Liver (tissue), 9 donors: ENCODE data around the gene ZNF792. TPM values are rescaled to one million over a fixed set of nuclear protein-coding genes. Genes with fewer than 3 reads are reported as not detected.

Experiments used
- DNase-seq: peaks from one replicate; pipeline ENCODE4 v3.0.0-alpha.2; 2017; ENCODE audit warnings: low spot score
- H3K27ac ChIP-seq, 2 donors: one replicate each; pipeline ENCODE4 v1.7.0; 2013; ENCODE audit warnings: inconsistent platforms in 2 of 2, low read length in 2 of 2, control low read depth in 1 of 2, low read depth in 1 of 2, mild to moderate bottlenecking in 1 of 2
- H3K27me3 ChIP-seq, 4 donors: one replicate each; pipeline versions ENCODE4 v1.6.1 to v1.7.0; 2013; ENCODE audit warnings: low read length in 3 of 4, inconsistent platforms in 1 of 4, mild to moderate bottlenecking in 1 of 4, moderate library complexity in 1 of 4; ENCODE audit not compliant: control insufficient read depth in 4 of 4, insufficient read depth in 4 of 4
- H3K36me3 ChIP-seq, 4 donors: one replicate each; pipeline versions ENCODE4 v1.6.1 to v1.7.0; 2013; ENCODE audit warnings: low read length in 3 of 4, mild to moderate bottlenecking in 3 of 4, low read depth in 1 of 4, moderate library complexity in 1 of 4; ENCODE audit not compliant: control insufficient read depth in 4 of 4, insufficient read depth in 3 of 4
- H3K4me1 ChIP-seq, 4 donors: one replicate each; pipeline versions ENCODE4 v1.6.1 to v1.7.0; 2013; ENCODE audit warnings: low read length in 3 of 4, mild to moderate bottlenecking in 3 of 4, moderate library complexity in 1 of 4; ENCODE audit not compliant: control insufficient read depth in 4 of 4, insufficient read depth in 4 of 4
- H3K4me3 ChIP-seq, 3 donors: one replicate each; pipeline versions ENCODE4 v1.6.1 to v1.7.0; 2013; ENCODE audit warnings: low read length in 3 of 3, control low read depth in 1 of 3, low read depth in 1 of 3, mild to moderate bottlenecking in 1 of 3
- H3K9ac ChIP-seq, 2 donors: one replicate each; pipeline ENCODE4 v1.7.0; 2013; ENCODE audit warnings: low read length in 2 of 2, mild to moderate bottlenecking in 2 of 2, moderate library complexity in 2 of 2, control low read depth in 1 of 2, low read depth in 1 of 2
- H3K9me3 ChIP-seq, 4 donors: one replicate each; pipeline versions ENCODE4 v1.6.1 to v1.7.0; 2013; ENCODE audit warnings: low read length in 3 of 4; ENCODE audit not compliant: control insufficient read depth in 4 of 4
- ATF3 ChIP-seq: IDR thresholded peaks from 2 replicates; pipeline ENCODE4 v1.6.1; 2016; ENCODE audit warnings: antibody characterized with exemption
- CTCF ChIP-seq: fragments of 150-350 bp; IDR thresholded peaks from 2 replicates; pipeline ENCODE4 v1.5.1; 2017; ENCODE audit warnings: improper control_type of control experiment, low read depth, low read length; ENCODE audit not compliant: missing input control
- EGR1 ChIP-seq, 2 donors: IDR thresholded peaks; 2 replicates each; pipeline ENCODE4 v1.6.1; 2016 to 2018; ENCODE audit warnings: antibody characterized with exemption in 2 of 2, low read depth in 2 of 2
- FOXA1 ChIP-seq: IDR thresholded peaks from 2 replicates; pipeline ENCODE4 v1.6.1; 2016; ENCODE audit warnings: antibody characterized with exemption
- FOXA2 ChIP-seq: IDR thresholded peaks from 2 replicates; pipeline ENCODE4 v1.6.1; 2016; ENCODE audit warnings: antibody characterized with exemption
- GABPA ChIP-seq, 2 donors: IDR thresholded peaks in 1 of 2; conservative IDR thresholded peaks in 1 of 2; 2 replicates each; pipeline ENCODE4 v1.6.1; 2016; ENCODE audit warnings: antibody characterized with exemption in 2 of 2, mild to moderate bottlenecking in 1 of 2, moderate library complexity in 1 of 2
- HNF4A ChIP-seq, 2 donors: conservative IDR thresholded peaks; 2 replicates each; pipeline ENCODE4 v1.6.1; 2016; ENCODE audit warnings: antibody characterized with exemption in 2 of 2, mild to moderate bottlenecking in 2 of 2
- HNF4G ChIP-seq: IDR thresholded peaks from 2 replicates; pipeline ENCODE4 v1.6.1; 2016; ENCODE audit warnings: antibody characterized with exemption
- JUND ChIP-seq, 2 donors: IDR thresholded peaks; 2 replicates each; pipeline ENCODE4 v1.6.1; 2016; ENCODE audit warnings: antibody characterized with exemption in 2 of 2
- MAX ChIP-seq: IDR thresholded peaks from 2 replicates; pipeline ENCODE4 v1.6.1; 2016; ENCODE audit warnings: antibody characterized with exemption
- NR2F2 ChIP-seq: IDR thresholded peaks from 2 replicates; pipeline ENCODE4 v1.6.1; 2016; ENCODE audit warnings: antibody characterized with exemption
- RAD21 ChIP-seq, 2 donors: IDR thresholded peaks; 2 replicates each; pipeline ENCODE4 v1.6.1; 2016; ENCODE audit warnings: antibody characterized with exemption in 2 of 2, mild to moderate bottlenecking in 2 of 2
- REST ChIP-seq: IDR thresholded peaks from 2 replicates; pipeline ENCODE4 v1.6.1; 2016; ENCODE audit warnings: antibody characterized with exemption, mild to moderate bottlenecking
- RXRA ChIP-seq, 2 donors: IDR thresholded peaks; 2 replicates each; pipeline ENCODE4 v1.6.1; 2017 to 2018; ENCODE audit warnings: antibody characterized with exemption in 2 of 2, mild to moderate bottlenecking in 1 of 2
- SP1 ChIP-seq: IDR thresholded peaks from 2 replicates; pipeline ENCODE4 v1.6.1; 2018; ENCODE audit warnings: antibody characterized with exemption, mild to moderate bottlenecking
- TAF1 ChIP-seq: conservative IDR thresholded peaks from 2 replicates; pipeline ENCODE4 v1.6.1; 2016; ENCODE audit warnings: antibody characterized with exemption, mild to moderate bottlenecking
- YY1 ChIP-seq: IDR thresholded peaks from 2 replicates; pipeline ENCODE4 v1.6.1; 2016; ENCODE audit warnings: antibody characterized with exemption, mild to moderate bottlenecking
- ZBTB33 ChIP-seq: IDR thresholded peaks from 2 replicates; pipeline ENCODE4 v1.6.1; 2016; ENCODE audit warnings: antibody characterized with exemption
- WGBS: extraction: QIAGEN DNeasy Blood & Tissue Kit; methylation state at CpG from one replicate; pipeline ENCODE4 v1.1.7; 2013; 5-methylcytosine and 5-hydroxymethylcytosine counted together
- polyA plus RNA-seq, 2 donors: library from polyadenylated mRNA; stranded (reverse) in 1 of 2; unstranded in 1 of 2; fragments of 200-250 nt in 1 of 2; fragments of >200 nt in 1 of 2; fragmentation: Nextera tagmentation in 1 of 2; extraction: Ambion mirVana in 1 of 2; gene quantifications; one replicate each; pipeline versions ENCODE4 v1.2.1 to v1.2.3, GENCODE V29; 2013 to 2015
- total RNA-seq, 2 donors: library from RNA; depleted of rRNA; stranded (reverse); fragments of >200 nt; gene quantifications; one replicate each; pipeline ENCODE4 v1.2.3, GENCODE V29; 2014
- donor health status: healthy.
- donor health status: healthy.
- donor health status: healthy.
- donor health status: healthy.
- donor health status: healthy.

The ZNF792 gene
- total and polyA plus RNA-seq, 4 donors = 0.65 to 4.9 (median 3.1) TPM

- under 1% methylated on average over 53 of the region's 53 CpGs for WGBS
- TF ChIP-seq YY1 (peak; percentile 93), ZBTB33 (peak; percentile 61), NR2F2 (peak; percentile 69), RXRA (IDR thresholded peaks at IDR 0.05) (peak; percentile 96 to 99), REST (peak; percentile 76), JUND (IDR thresholded peaks at IDR 0.05) (no peak), TAF1 (peak; percentile 58), MAX (peak; percentile 70), RAD21 (IDR thresholded peaks at IDR 0.05) (peak; percentile 29 to 66), SP1 (peak; percentile 84), GABPA (IDR thresholded peaks at IDR 0.05 in 1 of 2, conservative IDR thresholded peaks at IDR 0.05 in 1 of 2) (peak in 1 of 2 donors; percentile 81), HNF4A (conservative IDR thresholded peaks at IDR 0.05) (peak; percentile 52 to 73), HNF4G (peak; percentile 30), FOXA1 (peak; percentile 8), FOXA2 (no peak), ATF3 (no peak), EGR1 (IDR thresholded peaks at IDR 0.05; ENCODE audit: low read depth in 2 of 2) (peak in 1 of 2 donors; percentile 72), CTCF (peak; percentile 17)
- Histone ChIP-seq H3K27ac (peak within 1 kb of the TSS; percentile 56 to 69), H3K4me3 (peak within 1 kb of the TSS; percentile 76 to 85 (median 85)), H3K9me3 (peaks cover 0 to 5% (median 0%) of the 10 kb centered on the region in 4 donors), H3K4me1 (peaks cover 2 to 14% (median 7%) of the 10 kb centered on the region in 4 donors), H3K9ac (peak within 1 kb of the TSS; percentile 54 to 62), H3K36me3 (peaks cover 3 to 20% (median 13%) of the 10 kb centered on the region in 4 donors), H3K27me3 (no peaks in the 10 kb centered on the region)
- DNase-seq = peak; percentile 81
These were observed 37.2 kb downstream of the ZNF792 start, which contains the start of gene ZNF30 for GRCh38 chr19:34926685-34927375. Gene ZNF30, plus strand, starts transcription at chr19:34926903. Its CDS starts 3,045 bp downstream, at chr19:34929948.
